HG02970 (cell line): ENCODE data around the gene IL17RB.

Experiments
- ATAC-seq: cut with Tn5 transposase; IDR thresholded peaks from one replicate; pipeline ENCODE4 v1.9.1; 2021; ENCODE audit warnings: mild to moderate bottlenecking, moderate library complexity, moderate number of reproducible peaks; ENCODE audit not compliant: unreplicated experiment, low FRiP score

IL17RB gene

DNA sequence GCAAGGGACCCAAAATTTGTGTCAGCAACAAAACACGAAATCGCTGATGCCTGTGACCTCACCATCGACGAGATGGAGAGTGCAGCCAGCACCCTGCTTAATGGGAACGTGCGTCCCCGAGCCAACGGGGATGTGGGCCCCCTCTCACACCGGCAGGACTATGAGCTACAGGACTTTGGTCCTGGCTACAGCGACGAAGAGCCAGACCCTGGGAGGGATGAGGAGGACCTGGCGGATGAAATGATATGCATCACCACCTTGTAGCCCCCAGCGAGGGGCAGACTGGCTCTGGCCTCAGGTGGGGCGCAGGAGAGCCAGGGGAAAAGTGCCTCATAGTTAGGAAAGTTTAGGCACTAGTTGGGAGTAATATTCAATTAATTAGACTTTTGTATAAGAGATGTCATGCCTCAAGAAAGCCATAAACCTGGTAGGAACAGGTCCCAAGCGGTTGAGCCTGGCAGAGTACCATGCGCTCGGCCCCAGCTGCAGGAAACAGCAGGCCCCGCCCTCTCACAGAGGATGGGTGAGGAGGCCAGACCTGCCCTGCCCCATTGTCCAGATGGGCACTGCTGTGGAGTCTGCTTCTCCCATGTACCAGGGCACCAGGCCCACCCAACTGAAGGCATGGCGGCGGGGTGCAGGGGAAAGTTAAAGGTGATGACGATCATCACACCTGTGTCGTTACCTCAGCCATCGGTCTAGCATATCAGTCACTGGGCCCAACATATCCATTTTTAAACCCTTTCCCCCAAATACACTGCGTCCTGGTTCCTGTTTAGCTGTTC, 35.0 kb upstream of the IL17RB start:
- ATAC-seq, result no peak

GRCh38 chr3:53812434-53812833, 33.9 kb upstream of the IL17RB start:
- ATAC-seq, result no peak

- ATAC-seq, result no peak
These were observed 33.1 kb upstream of the IL17RB start for GRCh38 chr3:53813229-53813628.

DNA sequence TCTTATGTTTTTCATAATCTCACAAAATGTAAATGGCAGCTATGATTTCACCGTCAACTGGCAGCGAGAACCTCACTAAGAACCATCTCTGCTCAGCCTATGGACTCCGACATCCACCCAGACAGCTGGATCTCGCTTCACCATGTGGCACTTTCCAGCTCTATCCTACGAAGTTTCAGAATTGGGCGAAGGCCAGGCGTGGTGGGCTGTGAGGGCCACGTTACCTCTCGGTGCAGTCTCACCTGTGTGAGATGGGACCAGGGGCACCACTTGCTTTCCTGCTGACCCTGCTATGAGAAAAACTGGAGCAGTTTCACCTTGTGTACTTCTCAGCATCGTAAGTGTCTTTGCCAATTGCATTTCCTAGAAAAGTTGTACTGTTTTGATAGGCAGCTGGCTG, 32.5 kb upstream of the IL17RB start:
- ATAC-seq, result no peak

DNA sequence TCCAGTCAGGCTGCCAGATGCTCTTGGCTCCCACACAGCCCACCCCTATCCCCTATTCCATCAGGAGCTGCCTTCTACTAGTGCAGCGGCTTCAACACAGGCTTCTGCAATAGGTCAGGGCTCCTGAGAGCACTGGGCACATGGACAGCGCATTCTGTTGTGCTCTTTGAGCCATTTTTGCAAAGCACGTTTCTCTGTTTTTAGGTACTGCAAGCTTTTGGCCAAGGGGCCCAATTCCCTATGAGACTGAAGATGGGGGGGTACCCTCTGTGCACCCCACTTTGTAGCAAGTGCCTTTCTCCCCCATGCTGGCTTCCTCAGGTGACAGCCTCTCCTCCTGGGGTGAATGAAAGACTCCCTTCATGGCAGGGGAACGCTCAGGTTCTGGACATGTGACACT, 31.3 kb upstream of the IL17RB start:
- ATAC-seq, result no peak

- no peak for ATAC-seq
These were observed 30.7 kb upstream of the IL17RB start for GRCh38 chr3:53815651-53816050.

- no peak for ATAC-seq
These were observed 29.9 kb upstream of the IL17RB start for GRCh38 chr3:53816425-53816824.

DNA sequence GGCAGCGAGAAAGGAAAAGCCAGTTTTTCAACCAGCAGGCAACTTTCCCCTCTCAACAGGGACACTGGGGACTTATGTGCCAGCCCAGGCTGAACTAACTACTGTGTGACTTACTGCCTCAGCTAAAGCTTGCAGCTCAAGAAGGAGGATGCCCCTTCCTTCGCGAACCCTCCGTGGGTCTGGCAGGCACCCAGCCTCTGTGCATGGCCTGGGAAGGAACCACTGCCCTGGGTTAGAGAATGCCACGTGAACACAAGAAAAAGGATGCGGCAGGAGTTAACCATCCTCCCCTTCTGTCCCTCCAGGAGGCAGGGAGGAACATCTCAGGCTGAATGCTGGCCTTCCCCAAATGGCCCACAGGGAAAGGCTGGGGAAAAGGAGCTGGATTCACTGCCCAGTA, 29.2 kb upstream of the IL17RB start:
- no peak for ATAC-seq

GRCh38 chr3:53817809-53818208, 28.6 kb upstream of the IL17RB start:
- ATAC-seq, result no peak

DNA sequence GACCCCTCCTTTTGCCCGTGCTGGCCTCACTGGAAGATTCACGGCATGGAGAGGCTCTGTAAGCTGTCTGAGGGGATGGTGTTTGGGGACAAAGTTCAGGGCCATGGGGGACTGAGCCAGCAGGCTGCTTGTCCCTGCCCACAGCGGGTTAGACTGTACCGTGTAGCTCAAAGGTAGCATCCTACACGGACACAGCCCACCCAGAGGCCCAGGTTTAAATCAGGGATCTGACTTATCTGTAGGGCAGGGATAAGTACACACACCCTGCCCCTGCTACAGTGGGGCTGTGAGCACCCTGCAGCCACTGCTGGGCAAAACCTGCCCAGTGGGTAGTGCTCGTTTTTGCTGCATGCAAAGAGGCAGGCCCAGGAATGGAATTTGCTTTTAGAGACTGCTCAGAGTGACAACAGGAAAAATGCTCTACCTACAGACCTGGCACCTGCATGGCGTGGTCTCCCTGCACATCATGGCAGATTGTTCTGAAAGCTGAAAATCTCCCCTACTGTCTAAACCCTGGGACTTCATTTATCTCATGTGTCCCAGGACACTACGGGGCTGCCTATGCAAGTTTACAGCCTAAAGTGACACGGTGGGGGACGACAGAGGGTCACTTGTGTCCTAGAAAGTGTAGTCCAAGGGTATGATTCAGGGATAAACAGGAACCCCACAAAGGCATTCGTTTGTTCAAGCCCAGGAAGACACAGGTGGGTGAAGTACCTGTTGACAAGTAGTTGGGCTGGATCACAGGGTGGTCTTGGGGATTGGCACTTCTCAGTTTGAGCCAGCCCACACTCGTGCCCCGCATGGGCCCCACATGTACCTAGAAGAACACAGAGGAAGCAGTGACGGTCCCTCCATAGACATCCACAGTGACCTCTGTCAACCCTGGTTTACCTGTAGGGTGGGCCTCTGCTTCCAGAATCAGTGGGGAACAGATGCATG, 27.9 kb upstream of the IL17RB start:
- ATAC-seq, result no peak

DNA sequence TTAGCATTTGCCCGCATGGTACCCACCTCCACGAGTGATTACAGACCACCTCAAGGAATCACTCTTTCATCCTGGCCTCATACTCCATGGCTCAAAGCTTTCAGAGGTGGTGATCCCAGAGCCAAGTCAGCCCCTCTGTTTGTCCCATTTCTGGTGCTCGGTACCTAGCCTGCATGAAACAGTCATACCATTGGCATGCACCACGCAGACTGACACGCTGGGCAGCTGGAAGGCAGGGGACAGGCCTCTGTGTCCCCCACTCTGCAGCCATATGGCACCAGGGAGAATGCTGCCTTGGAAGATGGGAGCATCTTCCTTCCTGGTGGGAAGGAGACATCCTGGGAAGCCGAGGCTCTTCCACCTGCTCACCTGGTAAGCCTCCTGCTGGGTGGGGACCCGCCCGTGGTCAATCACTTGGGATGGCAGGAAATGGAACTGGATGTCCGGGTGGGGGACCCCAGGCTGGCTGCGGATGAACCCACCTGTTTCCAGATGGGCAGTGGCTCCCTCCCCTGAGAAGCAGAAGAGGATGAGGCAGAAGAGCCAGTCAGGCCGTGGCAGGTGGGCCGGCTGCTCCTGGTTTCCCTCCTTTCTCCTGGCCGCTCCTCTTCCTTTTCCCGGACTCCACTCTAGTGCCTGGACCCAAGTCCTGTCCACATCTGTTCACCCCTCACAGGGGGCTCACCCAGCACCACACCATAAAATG, 27.1 kb upstream of the IL17RB start:
- no peak for ATAC-seq

- ATAC-seq, result no peak
These were observed 26.3 kb upstream of the IL17RB start for GRCh38 chr3:53820084-53820483.

DNA sequence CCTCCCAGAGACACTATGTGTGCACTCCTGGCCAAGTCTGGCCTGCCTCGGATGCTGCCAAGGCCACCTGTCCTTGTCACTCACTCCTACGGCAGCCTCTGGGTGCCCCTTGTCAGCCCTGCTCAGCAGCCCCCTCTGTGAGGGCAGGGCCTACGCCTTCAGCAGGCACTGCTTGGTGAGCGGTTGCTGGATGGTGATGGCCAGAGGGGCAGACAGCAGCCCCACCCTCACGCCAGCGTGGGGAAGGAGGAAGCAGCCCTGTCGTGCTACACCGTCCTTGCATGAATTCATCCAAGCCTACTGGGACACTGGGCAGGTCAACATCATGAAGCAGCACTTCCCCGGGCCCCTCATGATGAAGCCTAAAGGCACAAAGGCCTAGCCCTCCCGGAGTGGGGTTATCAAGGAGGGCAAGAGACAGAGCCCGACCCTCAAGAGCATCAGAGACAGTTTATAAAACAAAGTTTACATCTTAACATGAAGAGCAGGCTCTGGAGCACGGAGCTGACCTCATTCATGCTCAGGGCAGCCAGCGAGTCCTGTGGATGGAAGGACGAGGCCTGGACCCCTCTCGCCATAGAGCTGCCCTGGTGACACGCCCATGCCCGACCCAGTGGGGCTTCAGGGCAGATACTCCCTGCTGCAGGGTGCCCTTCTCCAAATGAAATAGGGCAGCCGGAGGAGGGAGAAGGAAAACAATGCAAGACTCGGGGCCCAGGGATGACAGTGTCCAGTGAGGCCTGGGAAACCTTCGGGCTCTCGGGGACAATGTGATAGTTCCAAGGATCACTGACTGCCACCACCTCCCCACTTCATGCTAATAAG, 25.4 kb upstream of the IL17RB start:
- ATAC-seq, result no peak

- no peak for ATAC-seq
These were observed 24.7 kb upstream of the IL17RB start for GRCh38 chr3:53821631-53822121.

GRCh38 chr3:53822331-53822741, 24.0 kb upstream of the IL17RB start:
- no peak for ATAC-seq

- ATAC-seq, result no peak
These were observed 23.1 kb upstream of the IL17RB start for GRCh38 chr3:53823026-53823955.

- ATAC-seq, result no peak
These were observed 22.3 kb upstream of the IL17RB start for GRCh38 chr3:53823956-53824657.

DNA sequence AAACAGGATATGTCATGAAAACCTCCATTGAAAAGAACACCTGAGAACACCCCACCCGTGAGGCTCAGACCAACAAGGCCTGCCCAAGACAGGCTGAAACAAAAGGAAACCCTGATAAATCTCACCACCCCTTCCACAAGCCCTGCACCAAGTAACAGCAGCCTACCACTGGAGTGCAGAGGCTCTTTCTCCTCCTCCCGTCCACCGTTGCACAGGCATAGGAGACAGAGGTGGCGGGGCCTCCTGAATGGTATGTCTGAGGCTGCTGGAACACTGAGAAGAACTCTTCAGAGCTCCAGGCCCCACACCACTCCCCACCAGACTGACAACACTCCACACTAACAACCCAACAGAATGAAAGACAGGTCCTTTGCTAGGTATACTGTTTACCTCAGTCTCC, 21.6 kb upstream of the IL17RB start:
- no peak for ATAC-seq
